K562 (cell line): ENCODE results near the gene BMF. TPM values are rescaled to one million over a fixed set of nuclear protein-coding genes. Genes with fewer than 3 reads are reported as not detected.

ENCODE experiments used
- ARHGAP35 ChIP-seq: fragments of 450-650 bp; IDR thresholded peaks from 2 replicates; pipeline ENCODE4 v1.6.1; 2018; ENCODE audit not compliant: partially characterized antibody
- ATF7 ChIP-seq: fragments of 450-650 bp; IDR thresholded peaks from 2 replicates; pipeline ENCODE4 v1.7.1; 2014; ENCODE audit warnings: mild to moderate bottlenecking, moderate library complexity
- CBFB ChIP-seq: sonication (generic); formaldehyde crosslinking; IDR thresholded peaks from 2 replicates; pipeline ENCODE4 v1.4.0; 2020; ENCODE audit warnings: mild to moderate bottlenecking, missing genetic modification reagents
- CEBPG ChIP-seq, 3 experiments: fragments of 200-800 bp in 1 of 3; sonication (Bioruptor generic) in 1 of 3; sonication (generic) in 1 of 3; formaldehyde crosslinking in 1 of 3; IDR thresholded peaks in 2 of 3; conservative IDR thresholded peaks in 1 of 3; 2 replicates each; pipeline versions ENCODE4 v1.6.1 to v1.8.0; 2016 to 2022; ENCODE audit warnings: missing compliant biosample characterization in 2 of 3, missing genetic modification characterization in 2 of 3, mild to moderate bottlenecking in 1 of 3, missing genetic modification reagents in 1 of 3
- CXXC5 ChIP-seq: fragments of 250-450 bp; sonication (Bioruptor Pico); IDR thresholded peaks from 2 replicates; pipeline ENCODE4 v1.8.0; 2022; ENCODE audit warnings: inconsistent platforms, mild to moderate bottlenecking, moderate library complexity
- EGR1 ChIP-seq: fragments of 450-650 bp; conservative IDR thresholded peaks from 2 replicates; pipeline ENCODE4 v1.6.1; 2017; ENCODE audit warnings: mild to moderate bottlenecking
- FOXM1 ChIP-seq, 2 experiments: fragments of 450-650 bp in 1 of 2; sonication (generic) in 1 of 2; formaldehyde crosslinking in 1 of 2; IDR thresholded peaks; 2 replicates each; pipeline versions ENCODE4 v1.6.1 to v1.9.0; 2017 to 2022; ENCODE audit warnings: low read depth in 2 of 2, mild to moderate bottlenecking in 2 of 2, missing genetic modification reagents in 1 of 2, moderate library complexity in 1 of 2
- IRF2 ChIP-seq: sonication (generic); formaldehyde crosslinking; IDR thresholded peaks from 2 replicates; pipeline ENCODE4 v1.8.1; 2022; ENCODE audit warnings: mild to moderate bottlenecking, missing genetic modification reagents
- KAT2B ChIP-seq: IDR thresholded peaks from one replicate; pipeline ENCODE4 v1.6.1; 2012; ENCODE audit warnings: low read depth, mild to moderate bottlenecking, control low read depth, inconsistent platforms, low read length, moderate library complexity
- L3MBTL2 ChIP-seq: fragments of 450-650 bp; IDR thresholded peaks from 2 replicates; pipeline ENCODE4 v1.6.1; 2016; ENCODE audit warnings: mild to moderate bottlenecking, moderate library complexity
- MEF2D ChIP-seq: conservative IDR thresholded peaks from 2 replicates; pipeline ENCODE4 v1.6.1; 2016; ENCODE audit warnings: low read depth, missing genetic modification characterization, missing compliant biosample characterization
- MEIS2 ChIP-seq: fragments of 450-650 bp; IDR thresholded peaks from 2 replicates; pipeline ENCODE4 v1.6.1; 2014; ENCODE audit warnings: mild to moderate bottlenecking; ENCODE audit not compliant: partially characterized antibody
- NCOA6 ChIP-seq: fragments of 450-650 bp; IDR thresholded peaks from 2 replicates; pipeline ENCODE4 v1.6.1; 2017; ENCODE audit warnings: mild to moderate bottlenecking
- NCOR1 ChIP-seq: fragments of 450-650 bp; IDR thresholded peaks from 2 replicates; pipeline ENCODE4 v1.6.1; 2016; ENCODE audit warnings: mild to moderate bottlenecking, moderate library complexity
- NFIC ChIP-seq: fragments of 450-650 bp; IDR thresholded peaks from 2 replicates; pipeline ENCODE4 v1.6.1; 2017; ENCODE audit warnings: mild to moderate bottlenecking, inconsistent platforms
- NFRKB ChIP-seq: fragments of 450-650 bp; IDR thresholded peaks from 2 replicates; pipeline ENCODE4 v1.6.1; 2016; ENCODE audit warnings: low read depth
- PML ChIP-seq: IDR thresholded peaks from 2 replicates; pipeline ENCODE4 v1.6.1; 2012; ENCODE audit warnings: low read length, inconsistent platforms
- POLR2AphosphoS2 ChIP-seq: IDR thresholded peaks from 2 replicates; pipeline ENCODE4 v1.6.1; 2012; ENCODE audit warnings: low read length, improper control_type of control experiment
- POLR3G ChIP-seq: IDR thresholded peaks from 2 replicates; pipeline ENCODE4 v1.6.1; 2011; ENCODE audit not compliant: insufficient read length, insufficient replicate concordance; ENCODE audit errors: extremely low read depth
- PTBP1 ChIP-seq: fragments of 200-400 bp; formaldehyde crosslinking; IDR thresholded peaks from 2 replicates; pipeline ENCODE4 v1.6.1; 2017; ENCODE audit warnings: low read depth, low read length
- SMAD3 ChIP-seq: fragments of 450-650 bp; formaldehyde crosslinking; conservative IDR thresholded peaks from 2 replicates; pipeline ENCODE4 v1.4.0; 2020; ENCODE audit warnings: mild to moderate bottlenecking
- SMARCB1 ChIP-seq: IDR thresholded peaks from 2 replicates; pipeline ENCODE4 v1.6.1; 2011; ENCODE audit warnings: improper control_type of control experiment, low read depth; ENCODE audit not compliant: insufficient read length
- SOX6 ChIP-seq: fragments of 450-650 bp; IDR thresholded peaks from 2 replicates; pipeline ENCODE4 v1.6.1; 2014; ENCODE audit warnings: mild to moderate bottlenecking
- SREBF2 ChIP-seq: sonication (generic); formaldehyde crosslinking; IDR thresholded peaks from 2 replicates; pipeline ENCODE4 v1.4.0; 2020; ENCODE audit warnings: mild to moderate bottlenecking, missing genetic modification reagents
- STAG1 ChIP-seq: sonication (generic); formaldehyde crosslinking; IDR thresholded peaks from 2 replicates; pipeline ENCODE4 v1.5.0; 2020; ENCODE audit warnings: missing genetic modification reagents, borderline replicate concordance
- ZNF431 ChIP-seq: sonication (generic); formaldehyde crosslinking; IDR thresholded peaks from 2 replicates; pipeline ENCODE4 v1.8.0; 2022; ENCODE audit warnings: mild to moderate bottlenecking, missing genetic modification reagents
- ZNF57 ChIP-seq: fragments of 450-650 bp; formaldehyde crosslinking; IDR thresholded peaks from 2 replicates; pipeline ENCODE4 v1.4.0; 2020; ENCODE audit warnings: mild to moderate bottlenecking, moderate library complexity
- ZNF639 ChIP-seq, 2 experiments: fragments of 200-800 bp in 1 of 2; sonication (Bioruptor generic) in 1 of 2; sonication (generic) in 1 of 2; formaldehyde crosslinking in 1 of 2; IDR thresholded peaks in 1 of 2; conservative IDR thresholded peaks in 1 of 2; 2 replicates each; pipeline versions ENCODE4 v1.5.0 to v1.6.1; 2016 to 2020; ENCODE audit warnings: missing compliant biosample characterization in 1 of 2, missing genetic modification characterization in 1 of 2, missing genetic modification reagents in 1 of 2
- ZNF699 ChIP-seq: fragments of 250-450 bp; sonication (Bioruptor Pico); IDR thresholded peaks from 2 replicates; pipeline ENCODE4 v1.8.0; 2021; ENCODE audit warnings: mild to moderate bottlenecking, moderate library complexity; ENCODE audit not compliant: insufficient replicate concordance
- polyA plus RNA-seq, 8 experiments: library from polyadenylated mRNA; depleted of rRNA in 4 of 8; stranded (reverse) in 5 of 8; unstranded in 3 of 8; fragments of >200 nt; fragmentation: Nextera tagmentation in 2 of 8; fragmentation: Illumina TruSeq in 1 of 8; extraction: Ambion mirVana in 2 of 8; extraction: Trizol in 1 of 8; gene quantifications; 2 replicates each; pipeline versions ENCODE4 v1.2.1 to v1.2.3, GENCODE V29; 2011 to 2014; ENCODE audit warnings: inconsistent platforms in 1 of 8, missing spikeins in 1 of 8
- total RNA-seq, 7 experiments: library from RNA; depleted of rRNA in 6 of 7; stranded (reverse); fragments of >200 nt in 6 of 7; fragmentation: Illumina TruSeq in 2 of 7; extraction: Trizol in 2 of 7; gene quantifications; 2 replicates each; pipeline versions ENCODE4 v1.2.1 to v1.2.3, GENCODE V29; 2011 to 2021; ENCODE audit warnings: low replicate concordance in 1 of 7

Gene BMF
- total and polyA plus RNA-seq, 9 of the 15 experiments (the other 6 are each of a cell fraction or from before 2014, with no cell fraction given) = 0.25 to 0.91 (median 0.59) TPM; not detected in 2

GRCh38 chr15:40075298-40076044 is 33.2 kb downstream of the BMF start (continued):
- TF ChIP-seq POLR2AphosphoS2 (no peak), CBFB (CRISPR knock-in tag) (no peak), FOXM1 (IDR thresholded peaks at IDR 0.05; ENCODE audit: low read depth) (no peak), FOXM1 (CRISPR knock-in tag; IDR thresholded peaks at IDR 0.05; ENCODE audit: low read depth) (no peak), PTBP1 (no peak), MEF2D (tag) (peak; percentile 72), CXXC5 (CRISPR knock-in tag) (peak; percentile 46), L3MBTL2 (peak; percentile 50; the same call in 1 of the 2 replicates), PML (no peak), ZNF57 (no peak), EGR1 (no peak), NFIC (peak; percentile 52; the same call in 1 of the 2 replicates), SMARCB1 (no peak), ZNF699 (CRISPR knock-in tag) (no peak), MEIS2 (no peak), KAT2B (no peak), POLR3G (no peak), IRF2 (no peak), SMAD3 (0 out of 2 replicates have a peak, but pooled peaks have one; percentile 3), NCOR1 (no peak), SOX6 (no peak), ARHGAP35 (no peak), NCOA6 (no peak), ZNF431 (CRISPR knock-in tag) (no peak), SREBF2 (CRISPR knock-in tag) (no peak), CEBPG (CRISPR knock-in tag; IDR thresholded peaks at IDR 0.05) (no peak), CEBPG (tag; conservative IDR thresholded peaks at IDR 0.05 in 1 of 2, IDR thresholded peaks at IDR 0.05 in 1 of 2) (no peak), STAG1 (CRISPR knock-in tag) (no peak), NFRKB (0 out of 2 replicates have a peak, but pooled peaks have one; percentile 45), ATF7 (no peak), ZNF639 (CRISPR knock-in tag; conservative IDR thresholded peaks at IDR 0.05 in 1 of 2, IDR thresholded peaks at IDR 0.05 in 1 of 2) (peak in 1 of 2 experiments; percentile 61; a peak in 1 of 4 replicates)
